Hippocampal formation (tissue), 2 donors: ENCODE data around the gene KRT37.

Source experiments
- DNase-seq, 2 donors: peaks; one replicate each; lab custom pipeline; 2025; lab: John Stamatoyannopoulos, UW

KRT37 gene

GRCh38 chr17:41424111-41424635 lies at the start of gene KRT37:
Gene KRT37 (minus strand): TSS chr17:41424585. CDS start chr17:41424523, 62 bp downstream.
- no peak for DNase-seq

DNA sequence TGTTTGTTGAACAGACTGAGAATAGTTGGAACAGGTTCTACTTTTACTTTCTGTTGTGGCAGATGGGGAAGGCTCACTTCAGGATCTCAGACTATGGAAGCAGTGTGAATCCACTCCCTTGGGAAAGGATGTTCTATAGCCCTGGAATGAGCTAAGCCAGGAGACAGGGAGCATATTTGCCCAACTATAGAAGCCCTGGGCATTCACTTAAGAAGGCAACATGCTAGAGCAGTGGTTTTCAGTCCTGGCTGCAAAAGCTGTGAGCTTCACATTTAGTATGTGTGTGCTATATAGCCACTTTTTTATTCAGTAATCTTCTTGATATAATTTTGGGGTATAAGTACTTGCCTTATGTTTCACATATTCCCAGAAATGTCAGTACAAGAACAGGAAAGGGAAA lies 44.0 kb upstream of the KRT37 start:
- no peak for DNase-seq

DNA sequence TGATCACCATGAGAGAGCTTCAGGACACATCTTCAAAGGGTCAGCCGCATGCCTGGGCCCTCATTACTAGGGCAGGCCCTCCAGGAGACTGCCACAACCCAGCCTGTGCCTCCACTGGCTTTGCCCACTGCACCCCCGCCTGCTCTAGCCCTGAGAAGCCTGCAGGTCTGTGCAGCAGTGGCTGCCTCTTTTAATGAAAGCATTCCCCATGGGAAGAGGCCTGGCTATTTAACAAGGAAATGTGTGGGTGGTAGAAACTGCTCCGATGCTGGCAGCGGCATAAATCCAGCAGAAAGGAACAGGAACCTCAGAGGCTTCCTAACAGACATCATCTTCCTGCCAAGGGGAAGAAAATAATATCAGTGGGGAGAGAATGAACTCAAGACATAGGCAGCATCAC lies 43.2 kb upstream of the KRT37 start:
- no peak for DNase-seq

DNA sequence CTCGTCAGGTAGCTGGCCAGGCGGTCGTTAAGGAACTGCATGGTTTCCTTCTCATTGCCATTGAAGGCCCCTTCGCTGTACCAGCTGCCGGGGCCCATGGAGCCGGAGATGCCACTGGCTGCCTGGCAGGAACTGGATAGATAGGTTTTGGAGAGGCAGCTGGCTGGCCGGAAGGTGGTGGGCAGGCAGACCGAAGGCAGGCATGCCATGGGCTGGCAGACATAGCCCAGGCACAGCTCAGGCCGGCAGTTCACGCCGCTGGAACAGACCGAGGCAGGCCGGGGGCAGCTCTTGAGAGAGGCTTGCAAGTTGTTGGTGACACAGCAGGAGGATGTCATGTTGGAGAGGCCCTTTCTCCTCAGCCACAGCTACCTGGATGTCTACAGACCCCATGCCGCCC lies 42.6 kb upstream of the KRT37 start, which contains the start of gene KRT32:
KRT32 (minus strand) TSS at position 399 of the 400 bp plus-strand sequence; CDS start at position 338, 61 bp downstream.
- DNase-seq = no peak

- DNase-seq = no peak
These were observed 40.3 kb upstream of the KRT37 start for GRCh38 chr17:41464682-41465081.

GRCh38 chr17:41464173-41464572 lies 39.8 kb upstream of the KRT37 start:
- DNase-seq = no peak

GRCh38 chr17:41463746-41464145 lies 39.4 kb upstream of the KRT37 start:
- no peak for DNase-seq

GRCh38 chr17:41462705-41463104 lies 38.3 kb upstream of the KRT37 start:
- no peak for DNase-seq

DNA sequence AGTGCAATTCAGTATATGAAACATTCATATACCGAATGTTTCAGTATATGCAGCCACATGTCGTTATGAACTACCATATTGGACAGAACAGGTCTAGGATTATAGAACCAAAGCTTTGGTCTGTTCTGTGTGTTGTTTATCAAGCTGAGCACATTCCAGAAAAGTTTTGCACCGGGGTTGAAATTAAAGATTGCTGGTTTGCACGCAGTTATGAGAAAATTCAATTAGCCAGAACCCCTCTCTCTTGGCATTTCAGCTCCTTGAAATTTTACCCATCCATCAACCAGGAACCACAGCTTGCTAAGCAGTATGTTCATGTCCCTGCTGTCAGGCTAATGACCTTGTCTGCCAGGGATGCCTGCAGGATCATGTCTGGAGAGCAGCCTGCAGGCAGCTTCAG lies 33.3 kb upstream of the KRT37 start:
- DNase-seq = no peak

DNA sequence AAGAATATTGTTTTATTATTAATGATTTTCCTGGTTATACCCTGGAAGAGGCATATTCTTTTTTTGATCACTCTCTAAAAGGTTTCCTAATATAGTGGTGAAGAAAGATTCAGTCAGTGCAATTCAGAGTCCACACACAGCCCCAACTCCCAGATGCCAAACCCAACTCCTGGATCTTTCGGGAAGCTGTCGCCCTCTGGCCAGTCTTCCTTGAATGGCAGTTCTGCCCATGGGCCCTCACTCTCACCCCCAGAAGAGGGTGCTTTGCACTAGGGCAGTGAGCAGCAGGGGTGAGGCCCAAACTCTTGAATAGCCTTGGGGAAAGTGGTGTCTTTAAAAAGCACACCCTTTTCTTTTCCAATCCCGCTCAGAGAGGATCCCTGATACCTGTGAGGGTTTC lies 31.8 kb upstream of the KRT37 start:
- DNase-seq = no peak

GRCh38 chr17:41455236-41455635 lies 30.9 kb upstream of the KRT37 start:
- no peak for DNase-seq

- DNase-seq = no peak
These were observed 28.7 kb upstream of the KRT37 start for GRCh38 chr17:41453066-41453465.

- no peak for DNase-seq
These were observed 27.9 kb upstream of the KRT37 start for GRCh38 chr17:41452281-41452680.

DNA sequence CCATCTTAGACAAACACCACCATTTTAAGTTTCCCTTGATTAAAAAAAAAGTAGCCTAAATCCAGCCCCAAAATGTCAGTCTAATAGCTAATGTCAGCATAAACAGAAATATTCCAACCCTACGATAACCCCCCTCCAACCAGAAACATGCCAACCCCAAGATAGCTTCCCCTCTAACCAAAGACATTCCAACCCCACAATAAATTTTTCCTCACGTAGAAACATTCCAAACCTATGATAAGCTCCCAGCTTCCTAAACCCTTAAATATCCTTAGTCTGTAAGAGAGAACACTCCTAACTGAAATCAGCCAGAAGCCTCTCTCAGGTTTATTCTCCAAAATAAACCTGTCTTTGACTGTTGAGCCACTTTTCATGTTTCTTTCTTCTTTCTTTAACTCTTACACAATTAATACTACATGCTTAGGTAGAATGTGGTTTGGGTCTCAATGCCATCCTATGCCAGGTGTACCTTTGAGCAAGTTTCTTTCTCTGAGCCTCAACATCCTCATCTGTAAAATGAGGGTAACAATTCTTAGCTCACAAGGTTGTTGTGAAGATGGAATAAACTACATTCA lies 26.9 kb upstream of the KRT37 start:
- no peak for DNase-seq

DNA sequence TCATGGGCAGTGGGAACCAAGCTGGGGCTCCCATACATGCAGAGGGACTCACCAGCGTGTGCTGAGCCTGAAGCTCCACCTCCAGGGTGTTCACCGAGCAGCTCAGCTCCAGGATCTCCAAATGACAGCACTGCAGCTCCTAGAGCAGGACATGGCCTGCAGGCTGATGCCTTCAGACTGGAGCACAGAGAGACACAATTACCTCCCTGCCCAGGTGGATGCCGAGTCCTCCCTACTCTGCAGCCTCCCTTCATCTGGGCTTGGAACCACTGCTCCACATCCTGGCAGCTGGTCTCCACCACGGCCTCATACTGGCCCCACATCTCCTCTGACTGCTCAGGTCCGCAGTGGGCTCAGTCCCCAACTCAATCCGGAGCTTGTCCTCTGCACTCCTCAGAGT lies 24.6 kb upstream of the KRT37 start:
- DNase-seq = no peak

GRCh38 chr17:41448506-41448905 lies 24.1 kb upstream of the KRT37 start:
- DNase-seq = no peak

GRCh38 chr17:41446806-41447205 lies 22.4 kb upstream of the KRT37 start:
- DNase-seq = no peak

DNA sequence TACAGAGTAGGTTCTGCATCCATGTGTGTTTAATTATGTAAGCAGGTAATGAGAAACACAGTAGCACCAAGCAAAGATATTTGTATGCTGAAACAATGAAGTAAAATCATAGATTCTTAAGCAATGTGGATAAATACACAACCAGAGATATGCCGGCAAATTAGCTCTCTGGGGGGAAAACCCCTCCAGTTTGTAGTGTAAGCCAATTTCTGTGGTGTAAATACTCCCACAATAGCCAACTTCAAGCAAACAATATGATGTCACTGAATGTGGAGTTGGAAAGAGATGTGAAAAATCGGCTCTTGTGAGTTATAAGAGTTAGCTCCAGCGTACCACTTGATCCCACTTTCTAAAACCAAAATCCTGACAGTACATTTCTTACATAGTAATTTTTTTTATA lies 20.3 kb upstream of the KRT37 start:
- no peak for DNase-seq

- DNase-seq = no peak
These were observed 19.8 kb upstream of the KRT37 start for GRCh38 chr17:41444186-41444585.

GRCh38 chr17:41442739-41443138 lies 18.4 kb upstream of the KRT37 start:
- DNase-seq = no peak

DNA sequence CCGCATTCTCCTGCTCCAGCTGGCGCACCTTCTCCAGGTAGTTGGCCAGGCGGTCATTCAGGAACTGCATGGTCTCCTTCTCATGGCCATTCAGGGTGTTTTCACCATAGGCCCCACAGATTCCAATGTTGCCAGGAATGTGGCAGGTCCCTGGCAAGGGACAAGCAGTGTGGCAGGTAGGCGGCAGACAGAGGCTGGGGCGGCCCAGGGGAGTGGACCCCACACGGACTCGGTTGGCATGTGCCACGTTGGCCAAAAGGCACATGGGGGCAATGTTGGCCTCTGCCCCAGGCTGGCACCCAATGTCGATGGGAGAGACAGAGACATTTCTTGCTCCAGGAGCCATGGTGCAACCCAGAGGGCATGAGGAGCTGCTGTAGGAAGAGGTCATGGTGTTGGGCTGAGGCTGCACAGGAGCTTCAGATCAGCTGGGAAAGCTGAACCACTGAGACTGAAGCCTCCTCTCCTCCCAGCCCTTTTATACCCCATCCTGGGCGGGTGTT lies 16.2 kb upstream of the KRT37 start, which contains the start of gene KRT38:
KRT38 (minus strand) TSS at position 453 of the 503 bp plus-strand sequence; CDS start at position 391, 62 bp downstream.
- DNase-seq = no peak

GRCh38 chr17:41439375-41439774 lies 15.0 kb upstream of the KRT37 start:
- no peak for DNase-seq

- no peak for DNase-seq
These were observed 13.4 kb upstream of the KRT37 start for GRCh38 chr17:41437769-41438168.

- DNase-seq = no peak
These were observed 12.9 kb upstream of the KRT37 start for GRCh38 chr17:41437254-41437653.
